Lung (tissue), 12 donors: Measurements from ENCODE around the gene EMSY. TPM values are rescaled to one million over a fixed set of nuclear protein-coding genes. Genes with fewer than 3 reads are reported as not detected.

ENCODE experiments used
- ATAC-seq: fragments of 200-7000 bp; cut with Tn5 transposase; one replicate; pipeline ENCODE4 v1.9.1; 2020; ENCODE audit warnings: moderate number of reproducible peaks; ENCODE audit not compliant: insufficient read depth, low FRiP score
- DNase-seq, 3 donors: peaks; one replicate each; pipeline ENCODE4 v3.0.0-alpha.2; 2013 to 2017
- H3K27ac ChIP-seq, 2 donors: one replicate each; pipeline ENCODE4 v1.5.1; 2013; ENCODE audit warnings: mild to moderate bottlenecking in 2 of 2, moderate library complexity in 2 of 2, control low read depth in 1 of 2, inconsistent platforms in 1 of 2, low read depth in 1 of 2, low read length in 1 of 2
- H3K27me3 ChIP-seq, 3 donors: one replicate each; pipeline ENCODE4 v1.5.1; 2013; ENCODE audit warnings: low read length in 2 of 3; ENCODE audit not compliant: control insufficient read depth in 3 of 3, insufficient read depth in 3 of 3
- H3K36me3 ChIP-seq, 4 donors: one replicate each; pipeline ENCODE4 v1.5.1; 2013; ENCODE audit warnings: low read length in 4 of 4, mild to moderate bottlenecking in 1 of 4, moderate library complexity in 1 of 4; ENCODE audit not compliant: control insufficient read depth in 4 of 4, insufficient read depth in 4 of 4
- H3K4me1 ChIP-seq, 5 donors: one replicate each; pipeline ENCODE4 v1.5.1; 2013; ENCODE audit warnings: low read length in 5 of 5, mild to moderate bottlenecking in 2 of 5, moderate library complexity in 1 of 5; ENCODE audit not compliant: control insufficient read depth in 5 of 5, insufficient read depth in 5 of 5
- H3K4me3 ChIP-seq: one replicate; pipeline ENCODE4 v1.5.1; 2013; ENCODE audit warnings: mild to moderate bottlenecking, control low read depth, moderate library complexity
- H3K9ac ChIP-seq, 2 donors: one replicate each; pipeline ENCODE4 v1.5.1; 2013; ENCODE audit warnings: low read length in 2 of 2, control low read depth in 1 of 2; ENCODE audit not compliant: insufficient read depth in 1 of 2
- H3K9me3 ChIP-seq, 4 donors: one replicate each; pipeline ENCODE4 v1.5.1; 2013; ENCODE audit warnings: low read length in 3 of 4, mild to moderate bottlenecking in 1 of 4, moderate library complexity in 1 of 4; ENCODE audit not compliant: control insufficient read depth in 4 of 4, insufficient read depth in 3 of 4
- WGBS, 2 donors: extraction: QIAGEN DNeasy Blood & Tissue Kit; methylation state at CpG; one replicate each; pipeline ENCODE4 v1.1.7; 2013; 5-methylcytosine and 5-hydroxymethylcytosine counted together
- polyA plus RNA-seq, 2 donors: library from polyadenylated mRNA; stranded (reverse); fragments of 200-250 nt; gene quantifications; one replicate each; pipeline ENCODE4 v1.2.1, GENCODE V29; 2013
- total RNA-seq, 2 donors: library from RNA; depleted of rRNA in 1 of 2; stranded (reverse); fragments of >200 nt in 1 of 2; gene quantifications; one replicate each; pipeline ENCODE4 v1.2.1, GENCODE V29; 2014 to 2021
- TF ChIP-seq, protein P1 (sequence below): IDR thresholded peaks from 2 replicates; pipeline ENCODE4 v1.5.1; 2012; ENCODE audit warnings: mild to moderate bottlenecking; ENCODE audit errors: control extremely low read depth, extremely low read depth
- donor health status: control.
- donor health status: control.
- donor health status: Bipolar disorder and iron deficiency.
- donor health status: healthy.
- donor health status: DM: yes; HTN: yes; CAD: no.

EMSY gene
- total and polyA plus RNA-seq, 4 donors = 5.0 to 59.3 (median 15.5) TPM

DNA sequence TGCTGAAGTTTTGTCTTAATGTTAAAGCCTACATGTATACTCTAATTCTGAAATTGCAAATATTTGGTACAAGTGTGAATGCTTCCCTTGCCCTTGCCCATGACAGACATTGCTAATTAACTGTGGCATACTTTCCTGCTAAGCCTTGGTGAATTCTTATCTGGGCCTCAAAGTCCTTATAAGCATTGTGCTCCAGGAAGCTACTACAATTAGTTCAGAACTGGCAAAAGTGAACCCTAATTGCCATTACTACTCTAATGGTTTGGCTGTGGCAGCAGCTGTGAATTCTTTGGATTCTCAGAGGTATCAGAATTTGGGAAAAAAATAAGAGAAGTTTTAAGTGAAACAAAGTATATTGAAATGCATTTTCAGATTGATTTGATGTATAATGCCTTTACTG is 24.3 kb downstream of the EMSY start:
- TF ChIP-seq, protein P1, sequence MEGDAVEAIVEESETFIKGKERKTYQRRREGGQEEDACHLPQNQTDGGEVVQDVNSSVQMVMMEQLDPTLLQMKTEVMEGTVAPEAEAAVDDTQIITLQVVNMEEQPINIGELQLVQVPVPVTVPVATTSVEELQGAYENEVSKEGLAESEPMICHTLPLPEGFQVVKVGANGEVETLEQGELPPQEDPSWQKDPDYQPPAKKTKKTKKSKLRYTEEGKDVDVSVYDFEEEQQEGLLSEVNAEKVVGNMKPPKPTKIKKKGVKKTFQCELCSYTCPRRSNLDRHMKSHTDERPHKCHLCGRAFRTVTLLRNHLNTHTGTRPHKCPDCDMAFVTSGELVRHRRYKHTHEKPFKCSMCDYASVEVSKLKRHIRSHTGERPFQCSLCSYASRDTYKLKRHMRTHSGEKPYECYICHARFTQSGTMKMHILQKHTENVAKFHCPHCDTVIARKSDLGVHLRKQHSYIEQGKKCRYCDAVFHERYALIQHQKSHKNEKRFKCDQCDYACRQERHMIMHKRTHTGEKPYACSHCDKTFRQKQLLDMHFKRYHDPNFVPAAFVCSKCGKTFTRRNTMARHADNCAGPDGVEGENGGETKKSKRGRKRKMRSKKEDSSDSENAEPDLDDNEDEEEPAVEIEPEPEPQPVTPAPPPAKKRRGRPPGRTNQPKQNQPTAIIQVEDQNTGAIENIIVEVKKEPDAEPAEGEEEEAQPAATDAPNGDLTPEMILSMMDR = no peak
- H3K36me3 ChIP-seq = peaks cover 9 to 28% (median 15%) of the 10 kb centered on the region in 4 donors
- no peak overlapping the region for H3K9ac ChIP-seq
- no peaks in the 10 kb centered on the region for H3K27me3 ChIP-seq
- H3K27ac ChIP-seq = no peak overlapping the region
- H3K4me3 ChIP-seq = no peak overlapping the region
- H3K4me1 ChIP-seq = no peaks in the 10 kb centered on the region
- H3K9me3 ChIP-seq = no peaks in the 10 kb centered on the region
- DNase-seq = no peak
- ATAC-seq = no peak

DNA sequence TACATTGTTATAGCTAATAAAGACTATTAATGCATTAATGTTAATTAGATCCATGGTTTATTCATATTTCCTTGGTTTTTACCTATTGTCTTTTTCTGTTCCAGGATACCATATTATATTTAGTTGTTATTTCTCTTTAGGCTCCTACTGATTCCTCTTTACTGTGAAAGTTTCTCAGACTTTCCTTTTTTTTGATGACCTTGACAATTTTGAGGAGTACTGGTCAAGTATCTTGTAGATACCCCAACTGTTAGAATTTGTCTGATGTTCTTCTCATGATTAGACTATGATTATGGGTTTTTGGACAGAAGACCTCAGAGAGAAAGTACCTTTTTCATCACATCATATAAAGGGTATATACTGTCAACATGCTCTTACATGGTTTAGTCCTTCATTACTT is 26.6 kb downstream of the EMSY start:
- DNase-seq = no peak
- Histone ChIP-seq H3K27me3 (no peaks in the 10 kb centered on the region), H3K4me3 (no peak overlapping the region), H3K9me3 (no peaks in the 10 kb centered on the region), H3K27ac (no peak overlapping the region), H3K36me3 (peaks cover 7 to 27% (median 16%) of the 10 kb centered on the region in 4 donors), H3K4me1 (no peaks in the 10 kb centered on the region), H3K9ac (no peak overlapping the region)
- no peak for ATAC-seq
- TF ChIP-seq, protein P1 = no peak

DNA sequence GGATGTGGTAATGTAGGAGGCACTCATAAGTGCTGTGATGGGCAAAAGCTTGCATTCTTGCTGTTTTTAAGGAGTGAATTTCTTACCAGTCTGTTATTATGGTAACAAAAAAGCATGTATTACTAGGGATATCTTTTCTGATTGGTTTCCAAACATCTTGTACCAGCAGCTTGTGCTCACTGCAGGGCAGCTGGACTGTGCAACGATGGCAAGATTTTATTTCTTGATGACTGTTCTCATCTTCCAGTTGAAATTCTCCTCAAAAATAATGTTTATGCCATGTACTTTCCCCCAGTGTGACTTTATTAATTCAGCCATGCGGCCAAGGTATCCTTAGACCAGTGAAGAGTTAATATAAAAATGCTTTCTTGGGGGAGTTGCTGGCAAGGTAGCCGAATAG is 35.4 kb downstream of the EMSY start:
- Histone ChIP-seq H3K27ac (no peak overlapping the region), H3K9ac (no peak overlapping the region), H3K9me3 (no peaks in the 10 kb centered on the region), H3K36me3 (peaks cover 5 to 14% (median 11%) of the 10 kb centered on the region in 4 donors), H3K27me3 (no peaks in the 10 kb centered on the region), H3K4me1 (no peaks in the 10 kb centered on the region), H3K4me3 (no peak overlapping the region)
- TF ChIP-seq, protein P1 = no peak
- DNase-seq (no peak), ATAC-seq (no peak)
- 98% methylated on average over 3 of the region's 3 CpGs for WGBS, 2 donors

DNA sequence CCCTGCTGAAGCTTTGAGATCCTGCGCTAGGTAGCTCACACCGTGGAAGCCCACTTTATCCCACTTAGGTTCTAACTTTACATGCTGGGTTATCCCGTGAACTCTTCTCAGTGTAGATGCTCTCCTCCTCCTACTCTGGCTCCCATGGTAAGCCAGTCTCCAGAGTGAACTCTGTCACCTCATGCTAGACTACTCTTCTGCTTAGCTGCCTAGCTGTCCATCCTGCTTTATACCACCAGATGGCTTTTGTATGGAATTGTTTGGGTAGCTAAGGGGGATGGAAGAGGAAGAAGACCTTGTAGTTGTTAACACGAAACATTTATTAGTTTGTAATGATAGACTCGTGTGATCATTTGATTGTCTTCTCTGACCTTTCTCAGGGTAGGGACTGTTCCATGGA is 46.8 kb downstream of the EMSY start:
- 96 to 97% methylated on average over 5 of the region's 5 CpGs for WGBS, 2 donors

More for the DNA sequence above, 46.8 kb downstream of the EMSY start:
- Histone ChIP-seq H3K9me3 (no peaks in the 10 kb centered on the region), H3K27ac (no peak overlapping the region), H3K4me3 (no peak overlapping the region), H3K27me3 (no peaks in the 10 kb centered on the region), H3K9ac (no peak overlapping the region), H3K4me1 (peaks cover 0 to 5% (median 0%) of the 10 kb centered on the region in 5 donors), H3K36me3 (peaks cover 9 to 26% (median 11%) of the 10 kb centered on the region in 4 donors)
- DNase-seq (no peak), ATAC-seq (no peak)
- TF ChIP-seq, protein P1 = no peak
